ENCODE measurements around the gene CYP27A1. TPM values are rescaled to one million over a fixed set of nuclear protein-coding genes. Genes with fewer than 3 reads are reported as not detected.

CYP27A1 gene
- total RNA-seq, 1 experiment from 2014 or later: 1.2 TPM

- Histone ChIP-seq H3K36me3 (ENCODE audit: insufficient read depth, low read length, poor library complexity, severe bottlenecking) (no peaks in the 10 kb centered on the region), H3K27me3 (replicated peaks; ENCODE audit: insufficient read depth, low read depth, low read length, poor library complexity) (no peaks in the 10 kb centered on the region), H3K9me3 (ENCODE audit: low read depth, low read length, poor library complexity, severe bottlenecking) (no peaks in the 10 kb centered on the region), H3K27ac (ENCODE audit: low read depth, low read length, poor library complexity, severe bottlenecking) (no peak overlapping the region), H3K4me3 (ENCODE audit: low read depth, low read length, poor library complexity, severe bottlenecking) (no peak overlapping the region), H3K4me1 (ENCODE audit: insufficient read depth, low read length, poor library complexity, severe bottlenecking) (no peaks in the 10 kb centered on the region)
- no TSS peak for BruUV-seq (replicated peaks)
- no peak for TF ChIP-seq CTCF (conservative IDR thresholded peaks at IDR 0.05; ENCODE audit: low read depth, low read length)
- no peak for TF ChIP-seq EZH2 (IDR thresholded peaks at IDR 0.05; ENCODE audit: borderline replicate concordance, low read depth, low read length, poor library complexity, severe bottlenecking)
- ChIA-PET CTCF (no interaction called here), POLR2A (ENCODE audit: low non-redundant PET) (no interaction called here)
- DNase-seq (ENCODE audit: low spot score): no peak
- intact Hi-C loops (cut with micrococcal nuclease; ENCODE audit: unreplicated experiment): no loop called here
These were observed 30.3 kb downstream of the CYP27A1 start for GRCh38 chr2:218812096-218812815.

GRCh38 chr2:218812861-218813260 lies 30.9 kb downstream of the CYP27A1 start:
- Histone ChIP-seq H3K27ac (ENCODE audit: low read depth, low read length, poor library complexity, severe bottlenecking) (no peak overlapping the region), H3K36me3 (ENCODE audit: insufficient read depth, low read length, poor library complexity, severe bottlenecking) (no peaks in the 10 kb centered on the region), H3K4me3 (ENCODE audit: low read depth, low read length, poor library complexity, severe bottlenecking) (no peak overlapping the region), H3K27me3 (replicated peaks; ENCODE audit: insufficient read depth, low read depth, low read length, poor library complexity) (no peaks in the 10 kb centered on the region), H3K4me1 (ENCODE audit: insufficient read depth, low read length, poor library complexity, severe bottlenecking) (no peaks in the 10 kb centered on the region), H3K9me3 (ENCODE audit: low read depth, low read length, poor library complexity, severe bottlenecking) (no peaks in the 10 kb centered on the region)
- ChIA-PET CTCF (interaction anchor here (0.6 kb wide), 1 partner anchor 58 kb away, joined by 3 read pairs; no protein-coding TSS in a partner anchor), POLR2A (ENCODE audit: low non-redundant PET) (no interaction called here)
- no peak for TF ChIP-seq CTCF (conservative IDR thresholded peaks at IDR 0.05; ENCODE audit: low read depth, low read length)
- no peak for TF ChIP-seq EZH2 (IDR thresholded peaks at IDR 0.05; ENCODE audit: borderline replicate concordance, low read depth, low read length, poor library complexity, severe bottlenecking)
- DNase-seq (ENCODE audit: low spot score): no peak
- intact Hi-C loops (cut with micrococcal nuclease; ENCODE audit: unreplicated experiment): no loop called here
- no TSS peak for BruUV-seq (replicated peaks)

GRCh38 chr2:218813771-218814460 lies 32.0 kb downstream of the CYP27A1 start:
- no TSS peak for BruUV-seq (replicated peaks)
- intact Hi-C loops (cut with micrococcal nuclease; ENCODE audit: unreplicated experiment): no loop called here
- no peak for DNase-seq (ENCODE audit: low spot score)
- no peaks in the 10 kb centered on the region for H3K27me3 ChIP-seq (replicated peaks; ENCODE audit: insufficient read depth, low read depth, low read length, poor library complexity)
- ChIA-PET CTCF (no interaction called here), POLR2A (ENCODE audit: low non-redundant PET) (no interaction called here)
- no peaks in the 10 kb centered on the region for H3K4me1 ChIP-seq (ENCODE audit: insufficient read depth, low read length, poor library complexity, severe bottlenecking)
- no peak overlapping the region for H3K27ac ChIP-seq (ENCODE audit: low read depth, low read length, poor library complexity, severe bottlenecking)
- no peaks in the 10 kb centered on the region for H3K36me3 ChIP-seq (ENCODE audit: insufficient read depth, low read length, poor library complexity, severe bottlenecking)
- no peak overlapping the region for H3K4me3 ChIP-seq (ENCODE audit: low read depth, low read length, poor library complexity, severe bottlenecking)
- no peaks in the 10 kb centered on the region for H3K9me3 ChIP-seq (ENCODE audit: low read depth, low read length, poor library complexity, severe bottlenecking)
- no peak for TF ChIP-seq EZH2 (IDR thresholded peaks at IDR 0.05; ENCODE audit: borderline replicate concordance, low read depth, low read length, poor library complexity, severe bottlenecking)
- TF ChIP-seq CTCF (conservative IDR thresholded peaks at IDR 0.05; ENCODE audit: low read depth, low read length): no peak

Measured in A673 (cell line).